GM12865 (cell line): Measurements from ENCODE around the gene TBCB.
"Not testable (repeated sequence)": the region's sequence is repeated elsewhere in the genome, so short reads cannot be mapped to it uniquely, and the experiment has no call there.

ENCODE experiments used
- DNase-seq: peaks from one replicate; pipeline ENCODE4 v3.0.0; 2010; ENCODE audit warnings: low read depth
- H3K4me3 ChIP-seq: 2 replicates; pipeline ENCODE4 v1.5.1; 2011; ENCODE audit warnings: mild to moderate bottlenecking, low read depth, low read length, control low read depth
- CTCF ChIP-seq: IDR thresholded peaks from 2 replicates; pipeline ENCODE4 v1.5.1; 2011; ENCODE audit warnings: low read length, control low read depth, low read depth, inconsistent platforms; ENCODE audit not compliant: insufficient read depth; ENCODE audit errors: missing control alignments

Gene TBCB

GRCh38 chr19:36169084-36169760, 54.0 kb downstream of the TBCB start:
- TF ChIP-seq CTCF: no peak
- no peak for DNase-seq
- H3K4me3 ChIP-seq: no peak overlapping the region

- no peak for DNase-seq
- no peak overlapping the region for H3K4me3 ChIP-seq
- no peak for TF ChIP-seq CTCF
Observed at GRCh38 chr19:36172852-36173251, 57.6 kb downstream of the TBCB start.

GRCh38 chr19:36173846-36174245, 58.6 kb downstream of the TBCB start:
- not testable (repeated sequence) for DNase-seq, H3K4me3 ChIP-seq
